ENCODE results near the gene ATG14. TPM values are rescaled to one million over a fixed set of nuclear protein-coding genes. Genes with fewer than 3 reads are reported as not detected.

Gene ATG14
- total and polyA plus RNA-seq, 4 experiments from 2014 or later = 2.5 to 18.4 (median 13.3) TPM

DNA sequence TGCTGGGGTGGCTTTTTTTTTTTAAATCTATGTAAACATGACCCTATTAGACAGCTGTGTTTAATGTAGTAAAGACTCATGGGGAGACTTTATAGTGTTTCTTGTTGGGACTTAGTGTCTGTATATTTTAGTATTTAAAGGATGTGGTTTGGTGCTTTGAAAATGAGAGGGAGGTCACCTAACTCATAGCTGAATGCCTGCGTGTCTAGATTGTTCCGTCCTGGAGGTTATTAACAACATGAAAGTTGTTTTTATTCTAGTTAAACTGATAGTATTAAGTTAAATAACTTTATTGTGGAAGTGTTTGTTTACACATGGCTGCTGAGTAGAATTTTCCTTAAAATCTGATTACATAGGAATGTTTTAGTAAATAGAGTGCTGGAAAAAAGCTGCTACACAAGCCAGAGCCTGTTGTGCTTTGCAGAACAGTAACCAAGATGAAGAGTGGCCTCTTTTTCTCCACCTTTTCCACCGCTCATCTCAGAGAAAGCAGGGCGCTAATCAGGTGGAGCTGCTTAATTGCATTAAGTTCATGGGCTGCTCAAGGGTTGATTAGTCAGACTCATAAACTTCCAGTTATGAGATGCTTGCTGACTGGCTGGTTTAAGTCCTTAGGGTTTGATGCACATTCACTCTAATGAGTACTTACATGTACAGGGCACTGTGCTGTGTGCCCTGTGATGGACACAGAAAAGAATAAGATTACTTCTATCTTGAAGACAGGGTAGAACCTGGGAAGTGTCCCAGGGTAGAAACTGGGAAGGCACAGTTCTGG is 77.7 kb downstream of the ATG14 start:
- H3K9me3 ChIP-seq (ENCODE audit: control insufficient read depth in 1 of 2, low read length in 2 of 2) = no peaks in the 10 kb centered on the region
- H3K36me3 ChIP-seq (ENCODE audit: insufficient read depth, low read length) = no peaks in the 10 kb centered on the region
- Mint-ChIP-seq H3K9me3 (no peaks in the 10 kb centered on the region), H3K4me3 (peak overlapping the region; percentile 81 to 93 (median 89)), H3K27ac (peak overlapping the region; percentile 86 to 97 (median 94)), H3K4me1 (peaks cover 60 to 90% (median 74%) of the 10 kb centered on the region in 4 donors), H3K27me3 (no peaks in the 10 kb centered on the region), H3K36me3 (peaks cover 0 to 1% of the 10 kb centered on the region in 2 donors)
- H3K27ac ChIP-seq (ENCODE audit: low read depth, low read length) = peak overlapping the region; percentile 67
- no peaks in the 10 kb centered on the region for H3K27me3 ChIP-seq (ENCODE audit: insufficient read depth, low read length)
- ChIA-PET CTCF (ENCODE audit: partially characterized antibody) (interaction anchor here (0.8 to 7.2 kb wide), 13 partner anchors 9 to 283 kb away, joined by 3 to 92 read pairs (median 7); partner anchors contain the start of gene FBXO34), POLR2A (ENCODE audit: partially characterized antibody) (interaction anchor here (1.1 to 3.7 kb wide), 13 partner anchors 14 to 1935 kb away, joined by 4 to 43 read pairs (median 7); partner anchors contain the start of genes AP5M1, EXOC5, FBXO34 and GCH1)
- peak in 4 of 5 donors; percentile 37 to 56 (median 40) for DNase-seq
- peaks cover 84% of the 10 kb centered on the region for H3K4me1 ChIP-seq (ENCODE audit: insufficient read depth, low read length)
- H3K4me3 ChIP-seq (ENCODE audit: low read length in 2 of 2) = peak overlapping the region; percentile 11 to 37
- intact Hi-C loops (cut with micrococcal nuclease) = loop anchor here (1.0 to 2.0 kb wide), 2 partner anchors 13 to 20 kb away; no protein-coding TSS in a partner anchor

DNA sequence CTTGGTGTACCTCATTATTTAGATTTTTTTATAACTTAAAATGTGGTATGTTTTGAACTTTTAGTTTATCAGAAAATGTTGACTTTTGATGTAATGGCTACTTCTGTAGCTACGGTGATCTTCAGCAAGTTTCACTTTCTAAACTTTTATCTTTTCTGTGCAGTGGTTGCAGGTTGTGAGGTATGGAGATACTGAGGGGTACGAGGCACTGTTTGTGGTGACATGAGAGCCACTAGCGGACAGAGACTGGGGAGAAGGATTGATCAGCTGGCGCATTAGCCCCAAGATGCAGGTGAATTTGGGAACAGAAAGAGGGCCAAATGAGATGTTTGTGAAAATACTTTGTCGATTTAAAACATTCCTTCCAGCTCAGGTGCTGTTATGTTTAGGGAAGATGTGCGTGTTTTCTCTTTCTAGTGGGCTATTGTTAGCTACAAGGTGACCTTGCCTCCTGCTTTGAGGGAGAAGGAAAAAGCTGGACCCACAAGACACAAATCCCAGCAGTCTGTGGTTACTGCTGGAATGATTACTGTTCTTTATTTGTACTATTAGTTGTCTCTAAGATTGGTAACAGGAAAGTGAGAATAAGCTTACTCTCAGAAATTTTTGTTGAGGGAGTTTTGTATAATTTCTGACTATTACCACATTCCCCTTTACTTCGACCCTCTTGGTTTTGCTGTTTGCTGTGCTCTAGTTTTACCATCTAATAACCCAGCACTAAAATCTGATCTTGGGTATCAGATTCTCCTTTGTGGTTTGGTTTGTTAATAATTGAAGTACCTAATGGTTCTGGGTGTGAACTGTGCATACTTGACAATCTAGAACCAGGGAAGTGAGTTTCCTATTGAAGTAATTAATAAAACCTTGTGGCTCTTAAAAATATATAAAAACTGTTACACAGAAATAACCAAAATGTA is 78.7 kb downstream of the ATG14 start:
- H3K4me3 Mint-ChIP-seq = peak overlapping the region; percentile 88 to 97 (median 90)
- CTCF ChIA-PET (ENCODE audit: partially characterized antibody) = interaction anchor here (0.8 to 7.2 kb wide), 14 partner anchors 10 to 282 kb away, joined by 3 to 92 read pairs (median 6); partner anchors contain the start of gene FBXO34
- peak; percentile 38 to 50 (median 42) for DNase-seq
- no peaks in the 10 kb centered on the region for H3K9me3 Mint-ChIP-seq
- H3K4me1 Mint-ChIP-seq = peaks cover 60 to 89% (median 75%) of the 10 kb centered on the region in 4 donors
- H3K27me3 ChIP-seq (ENCODE audit: insufficient read depth, low read length) = no peaks in the 10 kb centered on the region
- intact Hi-C loops (cut with micrococcal nuclease) = loop anchor here (1.0 kb wide), 1 partner anchor 21 kb away; no protein-coding TSS in a partner anchor
- H3K36me3 Mint-ChIP-seq = peaks cover 0 to 1% of the 10 kb centered on the region in 2 donors
- peak overlapping the region; percentile 55 to 56 for H3K4me3 ChIP-seq (ENCODE audit: low read length in 2 of 2)
- H3K27ac Mint-ChIP-seq = peak overlapping the region; percentile 86 to 97 (median 94)
- POLR2A ChIA-PET (ENCODE audit: partially characterized antibody) = interaction anchor here (0.6 to 3.7 kb wide), 18 partner anchors 15 to 1936 kb away, joined by 3 to 43 read pairs (median 4); partner anchors contain the start of genes AP5M1, EXOC5, FBXO34 and GCH1
- no peaks in the 10 kb centered on the region for H3K27me3 Mint-ChIP-seq
- H3K27ac ChIP-seq (ENCODE audit: low read depth, low read length) = peak overlapping the region; percentile 67
- no peaks in the 10 kb centered on the region for H3K9me3 ChIP-seq (ENCODE audit: control insufficient read depth in 1 of 2, low read length in 2 of 2)
- H3K36me3 ChIP-seq (ENCODE audit: insufficient read depth, low read length) = no peaks in the 10 kb centered on the region
- H3K4me1 ChIP-seq (ENCODE audit: insufficient read depth, low read length) = peaks cover 83% of the 10 kb centered on the region

DNA sequence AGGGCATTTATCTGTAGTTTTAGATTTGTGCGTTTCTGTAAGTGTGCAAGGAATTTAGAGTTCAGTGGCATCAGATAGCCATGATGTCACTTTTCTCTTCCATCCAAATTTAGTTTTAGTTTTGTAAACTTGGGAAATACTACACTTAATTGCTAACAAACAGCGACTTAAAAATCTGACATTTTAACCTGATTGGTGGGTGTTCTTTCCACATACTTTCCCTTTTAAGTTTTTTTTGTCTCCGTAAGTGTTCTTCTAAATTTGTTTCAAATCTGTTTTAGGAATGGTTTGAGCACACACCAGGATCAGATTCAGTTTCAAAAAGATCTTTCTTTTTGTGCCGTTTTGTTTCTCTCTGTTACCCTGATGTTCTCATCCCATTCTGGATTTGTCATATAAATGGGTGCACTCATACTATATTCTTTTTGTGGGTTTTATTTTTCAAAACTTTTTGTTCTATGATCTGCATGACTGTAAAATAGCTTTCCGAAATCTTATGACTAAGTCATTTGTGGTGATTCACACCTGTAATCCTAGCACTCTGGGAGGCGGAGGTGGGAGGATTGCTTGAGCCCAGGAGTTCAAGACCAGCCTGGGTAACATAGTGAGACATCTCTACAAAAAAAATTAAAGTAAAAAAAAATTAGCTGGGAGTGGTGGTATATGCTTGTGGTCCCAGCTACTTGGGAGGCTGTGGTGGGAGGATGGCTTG is 81.5 kb downstream of the ATG14 start:
- Mint-ChIP-seq H3K27me3 (no peaks in the 10 kb centered on the region), H3K9me3 (no peaks in the 10 kb centered on the region), H3K27ac (peak overlapping the region; percentile 54 to 84 (median 80)), H3K36me3 (peaks cover 0 to 2% of the 10 kb centered on the region in 2 donors), H3K4me1 (peaks cover 59 to 86% (median 73%) of the 10 kb centered on the region in 4 donors), H3K4me3 (peak overlapping the region in 7 of 8 donors; percentile 1 to 75 (median 57))
- intact Hi-C loops (cut with micrococcal nuclease) = no loop called here
- Histone ChIP-seq H3K4me1 (ENCODE audit: insufficient read depth, low read length) (peaks cover 79% of the 10 kb centered on the region), H3K36me3 (ENCODE audit: insufficient read depth, low read length) (no peaks in the 10 kb centered on the region), H3K27me3 (ENCODE audit: insufficient read depth, low read length) (no peaks in the 10 kb centered on the region), H3K9me3 (ENCODE audit: control insufficient read depth in 1 of 2, low read length in 2 of 2) (no peaks in the 10 kb centered on the region), H3K4me3 (ENCODE audit: low read length in 2 of 2) (no peak overlapping the region), H3K27ac (ENCODE audit: low read depth, low read length) (no peak overlapping the region)
- peak in 1 of 5 donors; percentile 55 for DNase-seq
- ChIA-PET CTCF (ENCODE audit: partially characterized antibody) (interaction anchor here (1.0 to 7.2 kb wide), 4 partner anchors 24 to 60 kb away, joined by 4 to 92 read pairs (median 6); partner anchors contain the start of gene FBXO34), POLR2A (ENCODE audit: partially characterized antibody) (interaction anchor here (1.5 kb wide), 1 partner anchor 24 kb away, joined by 4 read pairs; no protein-coding TSS in a partner anchor)

GRCh38 chr14:55328317-55328716 is 83.3 kb downstream of the ATG14 start:
- peaks cover 64% of the 10 kb centered on the region for H3K4me1 ChIP-seq (ENCODE audit: insufficient read depth, low read length)
- no peaks in the 10 kb centered on the region for H3K9me3 ChIP-seq (ENCODE audit: control insufficient read depth in 1 of 2, low read length in 2 of 2)
- CTCF ChIA-PET (ENCODE audit: partially characterized antibody) = interaction anchor here (0.6 to 7.2 kb wide), 2 partner anchors 57 to 59 kb away, joined by 3 to 92 read pairs; partner anchors contain the start of gene FBXO34
- H3K27ac ChIP-seq (ENCODE audit: low read depth, low read length) = no peak overlapping the region
- no peaks in the 10 kb centered on the region for H3K36me3 ChIP-seq (ENCODE audit: insufficient read depth, low read length)
- intact Hi-C loops (cut with micrococcal nuclease) = no loop called here
- POLR2A ChIA-PET (ENCODE audit: partially characterized antibody) = no interaction called here
- peaks cover 41 to 79% (median 58%) of the 10 kb centered on the region in 4 donors for H3K4me1 Mint-ChIP-seq
- H3K9me3 Mint-ChIP-seq = no peaks in the 10 kb centered on the region
- peaks cover 7 to 10% of the 10 kb centered on the region in 2 donors for H3K36me3 Mint-ChIP-seq
- no peaks in the 10 kb centered on the region for H3K27me3 Mint-ChIP-seq
- H3K27me3 ChIP-seq (ENCODE audit: insufficient read depth, low read length) = no peaks in the 10 kb centered on the region
- no peak for DNase-seq
- H3K4me3 ChIP-seq (ENCODE audit: low read length in 2 of 2) = no peak overlapping the region
- H3K27ac Mint-ChIP-seq = peak overlapping the region in 3 of 7 donors; percentile 47 to 78 (median 48)
- H3K4me3 Mint-ChIP-seq = no peak overlapping the region

- ChIA-PET POLR2A (ENCODE audit: partially characterized antibody) (interaction anchor here (0.9 kb wide), 1 partner anchor 8 kb away, joined by 3 read pairs; no protein-coding TSS in a partner anchor), CTCF (ENCODE audit: partially characterized antibody) (interaction anchor here (1.2 kb wide), 1 partner anchor 28 kb away, joined by 7 read pairs; no protein-coding TSS in a partner anchor)
- no peaks in the 10 kb centered on the region for H3K27me3 Mint-ChIP-seq
- no peak for DNase-seq
- peak overlapping the region; percentile 38 to 91 (median 80) for H3K27ac Mint-ChIP-seq
- H3K27me3 ChIP-seq (ENCODE audit: insufficient read depth, low read length) = no peaks in the 10 kb centered on the region
- H3K36me3 Mint-ChIP-seq = peaks cover 7 to 10% of the 10 kb centered on the region in 2 donors
- no peak overlapping the region for H3K4me3 ChIP-seq (ENCODE audit: low read length in 2 of 2)
- peaks cover 37 to 68% (median 50%) of the 10 kb centered on the region in 4 donors for H3K4me1 Mint-ChIP-seq
- peaks cover 56% of the 10 kb centered on the region for H3K4me1 ChIP-seq (ENCODE audit: insufficient read depth, low read length)
- H3K36me3 ChIP-seq (ENCODE audit: insufficient read depth, low read length) = no peaks in the 10 kb centered on the region
- intact Hi-C loops (cut with micrococcal nuclease) = no loop called here
- H3K27ac ChIP-seq (ENCODE audit: low read depth, low read length) = no peak overlapping the region
- peak overlapping the region in 5 of 8 donors; percentile 1 to 27 (median 13) for H3K4me3 Mint-ChIP-seq
- H3K9me3 ChIP-seq (ENCODE audit: control insufficient read depth in 1 of 2, low read length in 2 of 2) = no peaks in the 10 kb centered on the region
- no peaks in the 10 kb centered on the region for H3K9me3 Mint-ChIP-seq
These were observed 84.5 kb downstream of the ATG14 start for GRCh38 chr14:55327179-55327578.

DNA sequence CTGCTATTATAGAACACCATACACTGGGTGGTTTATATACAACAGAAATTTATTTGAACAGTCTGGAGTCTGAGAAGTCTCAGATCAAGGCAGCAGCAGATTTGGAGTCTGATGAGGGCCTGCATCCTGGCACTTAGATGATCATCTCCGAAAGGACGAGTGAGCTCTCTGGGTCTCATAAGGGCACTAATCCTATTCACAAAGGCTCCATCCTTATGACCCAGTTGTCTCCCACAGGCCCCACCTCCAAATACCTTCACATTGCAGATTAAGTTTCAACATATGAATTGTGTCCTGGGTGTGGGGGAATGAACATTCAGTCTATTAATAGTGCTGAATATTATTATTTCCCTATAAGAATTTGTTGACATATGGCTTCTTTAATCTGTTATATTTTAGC is 86.8 kb downstream of the ATG14 start:
- intact Hi-C loops (cut with micrococcal nuclease) = no loop called here
- no peak for DNase-seq
- H3K9me3 ChIP-seq (ENCODE audit: control insufficient read depth in 1 of 2, low read length in 2 of 2) = no peaks in the 10 kb centered on the region
- no peak overlapping the region for H3K4me3 ChIP-seq (ENCODE audit: low read length in 2 of 2)
- Mint-ChIP-seq H3K4me3 (no peak overlapping the region), H3K27me3 (no peaks in the 10 kb centered on the region), H3K9me3 (no peaks in the 10 kb centered on the region), H3K4me1 (peaks cover 25 to 51% (median 35%) of the 10 kb centered on the region in 4 donors), H3K36me3 (peaks cover 7 to 8% of the 10 kb centered on the region in 2 donors), H3K27ac (peak overlapping the region in 5 of 7 donors; percentile 14 to 84 (median 47))
- ChIA-PET POLR2A (ENCODE audit: partially characterized antibody) (no interaction called here), CTCF (ENCODE audit: partially characterized antibody) (interaction anchor here (0.9 kb wide), 1 partner anchor 9 kb away, joined by 3 read pairs; no protein-coding TSS in a partner anchor)
- H3K27me3 ChIP-seq (ENCODE audit: insufficient read depth, low read length) = no peaks in the 10 kb centered on the region
- H3K4me1 ChIP-seq (ENCODE audit: insufficient read depth, low read length) = peaks cover 39% of the 10 kb centered on the region
- no peak overlapping the region for H3K27ac ChIP-seq (ENCODE audit: low read depth, low read length)
- no peaks in the 10 kb centered on the region for H3K36me3 ChIP-seq (ENCODE audit: insufficient read depth, low read length)
